SK-N-SH treated with all-trans-retinoic acid at 6 μM for 48 hours (cell line): Measurements from ENCODE around the gene ARF4.

ENCODE experiments used
- ATAC-seq: fragments of 200-7000 bp; cut with Tn5 transposase; 3 replicates; pipeline ENCODE4 v1.9.1; 2020; ENCODE audit warnings: mild to moderate bottlenecking, moderate library complexity
- ARNTL ChIP-seq: fragments of 450-650 bp; formaldehyde crosslinking; IDR thresholded peaks from 2 replicates; pipeline ENCODE4 v1.5.0; 2020; ENCODE audit warnings: low read depth, mild to moderate bottlenecking, moderate library complexity, borderline replicate concordance
- BACH2 ChIP-seq: fragments of 250-450 bp; sonication (Bioruptor Pico); IDR thresholded peaks from 2 replicates; pipeline ENCODE4 v1.9.0; 2021; ENCODE audit warnings: mild to moderate bottlenecking, borderline replicate concordance
- CSDC2 ChIP-seq: fragments of 250-450 bp; sonication (Bioruptor Pico); IDR thresholded peaks from 2 replicates; pipeline ENCODE4 v1.5.0; 2020; ENCODE audit warnings: mild to moderate bottlenecking, moderate library complexity
- ESRRG ChIP-seq: fragments of 250-450 bp; sonication (Bioruptor Pico); IDR thresholded peaks from 2 replicates; pipeline ENCODE4 v1.6.1; 2021; ENCODE audit warnings: mild to moderate bottlenecking
- GLIS3 ChIP-seq: fragments of 250-450 bp; sonication (Bioruptor Pico); IDR thresholded peaks from 2 replicates; pipeline ENCODE4 v1.5.0; 2020; ENCODE audit warnings: mild to moderate bottlenecking, moderate library complexity
- ISL1 ChIP-seq: fragments of 250-450 bp; sonication (Bioruptor Pico); IDR thresholded peaks from 2 replicates; pipeline ENCODE4 v2.1.2; 2022; ENCODE audit warnings: mild to moderate bottlenecking, moderate library complexity
- OSR1 ChIP-seq: fragments of 250-450 bp; sonication (Bioruptor Pico); IDR thresholded peaks from 2 replicates; pipeline ENCODE4 v1.8.0; 2022; ENCODE audit warnings: moderate library complexity, mild to moderate bottlenecking, inconsistent platforms
- PPARA ChIP-seq: fragments of 250-450 bp; sonication (Bioruptor Pico); IDR thresholded peaks from 2 replicates; pipeline ENCODE4 v1.5.0; 2020; ENCODE audit warnings: mild to moderate bottlenecking, borderline replicate concordance
- RARB ChIP-seq: fragments of 250-450 bp; sonication (Bioruptor Pico); IDR thresholded peaks from 2 replicates; pipeline ENCODE4 v1.8.0; 2021; ENCODE audit warnings: mild to moderate bottlenecking, moderate library complexity
- SNAI2 ChIP-seq: fragments of 250-450 bp; sonication (Bioruptor Pico); IDR thresholded peaks from 2 replicates; pipeline ENCODE4 v1.5.0; 2020; ENCODE audit warnings: mild to moderate bottlenecking, moderate library complexity
- TCF4 ChIP-seq: fragments of 250-450 bp; sonication (Bioruptor Pico); IDR thresholded peaks from 2 replicates; pipeline ENCODE4 v1.8.0; 2021; ENCODE audit warnings: mild to moderate bottlenecking, moderate library complexity, borderline replicate concordance
- TOX ChIP-seq: fragments of 250-450 bp; sonication (Bioruptor Pico); IDR thresholded peaks from 2 replicates; pipeline ENCODE4 v1.8.0; 2021; ENCODE audit warnings: mild to moderate bottlenecking, moderate library complexity, borderline replicate concordance
- ZFP3 ChIP-seq: fragments of 250-450 bp; sonication (Bioruptor Pico); IDR thresholded peaks from 2 replicates; pipeline ENCODE4 v1.5.0; 2020; ENCODE audit warnings: mild to moderate bottlenecking, moderate library complexity
- ZFP30 ChIP-seq: fragments of 450-650 bp; formaldehyde crosslinking; IDR thresholded peaks from 2 replicates; pipeline ENCODE4 v1.5.0; 2022; ENCODE audit warnings: mild to moderate bottlenecking, moderate library complexity
- ZNF565 ChIP-seq: fragments of 450-650 bp; formaldehyde crosslinking; conservative IDR thresholded peaks from 2 replicates; pipeline ENCODE4 v1.5.0; 2020; ENCODE audit warnings: low read depth, mild to moderate bottlenecking, moderate library complexity
- ZNF70 ChIP-seq: fragments of 450-650 bp; formaldehyde crosslinking; IDR thresholded peaks from 2 replicates; pipeline ENCODE4 v1.5.0; 2020; ENCODE audit warnings: mild to moderate bottlenecking, moderate library complexity
- ZNF8 ChIP-seq: fragments of 450-650 bp; formaldehyde crosslinking; IDR thresholded peaks from 2 replicates; pipeline ENCODE4 v1.5.0; 2020; ENCODE audit warnings: mild to moderate bottlenecking, moderate library complexity
- TF ChIP-seq, protein P1 (sequence below): fragments of 250-450 bp; sonication (Bioruptor Pico); IDR thresholded peaks from 2 replicates; pipeline ENCODE4 v1.5.1; 2021; ENCODE audit warnings: mild to moderate bottlenecking, moderate library complexity
- TF ChIP-seq, protein P2 (sequence below): fragments of 250-450 bp; sonication (Bioruptor Pico); IDR thresholded peaks from 2 replicates; pipeline ENCODE4 v1.8.0; 2020; ENCODE audit warnings: mild to moderate bottlenecking, moderate library complexity, borderline replicate concordance
- TF ChIP-seq, protein P3 (sequence below): fragments of 250-450 bp; sonication (Bioruptor Pico); IDR thresholded peaks from 2 replicates; pipeline ENCODE4 v1.8.0; 2021; ENCODE audit warnings: low read depth, mild to moderate bottlenecking, moderate library complexity, borderline replicate concordance
- TF ChIP-seq, protein P4 (sequence below): fragments of 250-450 bp; sonication (Bioruptor Pico); IDR thresholded peaks from 2 replicates; pipeline ENCODE4 v1.5.1; 2020; ENCODE audit warnings: low read depth, mild to moderate bottlenecking, moderate library complexity
- TF ChIP-seq, protein P5 (sequence below): fragments of 250-450 bp; sonication (Bioruptor Pico); IDR thresholded peaks from 2 replicates; pipeline ENCODE4 v1.5.0; 2020; ENCODE audit warnings: mild to moderate bottlenecking, moderate library complexity

The ARF4 gene

DNA sequence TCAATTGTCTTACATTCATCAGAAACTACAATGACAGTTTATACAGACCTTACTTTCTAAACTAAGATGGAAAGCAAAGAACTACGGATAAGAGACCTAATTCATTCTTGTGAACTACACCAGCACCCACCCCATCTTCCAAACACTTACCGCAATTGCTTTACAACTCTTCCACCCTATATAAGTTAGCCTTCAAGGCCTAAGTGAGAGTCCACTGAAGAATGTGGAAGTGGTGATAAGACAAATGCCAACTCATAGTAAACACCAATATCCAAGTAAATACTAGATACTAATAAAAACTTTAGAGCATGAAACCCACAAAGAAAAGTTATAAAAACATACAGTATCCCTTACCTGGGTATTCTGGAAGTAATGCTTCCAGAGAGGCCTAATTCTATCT, 13.6 kb downstream of the ARF4 start:
- TF ChIP-seq ZFP3 (CRISPR knock-in tag) (no peak), CSDC2 (CRISPR knock-in tag) (no peak), OSR1 (CRISPR knock-in tag) (no peak), TOX (CRISPR knock-in tag) (no peak)
- TF ChIP-seq, protein P1, sequence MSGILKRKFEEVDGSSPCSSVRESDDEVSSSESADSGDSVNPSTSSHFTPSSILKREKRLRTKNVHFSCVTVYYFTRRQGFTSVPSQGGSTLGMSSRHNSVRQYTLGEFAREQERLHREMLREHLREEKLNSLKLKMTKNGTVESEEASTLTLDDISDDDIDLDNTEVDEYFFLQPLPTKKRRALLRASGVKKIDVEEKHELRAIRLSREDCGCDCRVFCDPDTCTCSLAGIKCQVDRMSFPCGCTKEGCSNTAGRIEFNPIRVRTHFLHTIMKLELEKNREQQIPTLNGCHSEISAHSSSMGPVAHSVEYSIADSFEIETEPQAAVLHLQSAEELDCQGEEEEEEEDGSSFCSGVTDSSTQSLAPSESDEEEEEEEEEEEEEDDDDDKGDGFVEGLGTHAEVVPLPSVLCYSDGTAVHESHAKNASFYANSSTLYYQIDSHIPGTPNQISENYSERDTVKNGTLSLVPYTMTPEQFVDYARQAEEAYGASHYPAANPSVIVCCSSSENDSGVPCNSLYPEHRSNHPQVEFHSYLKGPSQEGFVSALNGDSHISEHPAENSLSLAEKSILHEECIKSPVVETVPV (CRISPR knock-in tag): no peak
- ATAC-seq: no peak

DNA sequence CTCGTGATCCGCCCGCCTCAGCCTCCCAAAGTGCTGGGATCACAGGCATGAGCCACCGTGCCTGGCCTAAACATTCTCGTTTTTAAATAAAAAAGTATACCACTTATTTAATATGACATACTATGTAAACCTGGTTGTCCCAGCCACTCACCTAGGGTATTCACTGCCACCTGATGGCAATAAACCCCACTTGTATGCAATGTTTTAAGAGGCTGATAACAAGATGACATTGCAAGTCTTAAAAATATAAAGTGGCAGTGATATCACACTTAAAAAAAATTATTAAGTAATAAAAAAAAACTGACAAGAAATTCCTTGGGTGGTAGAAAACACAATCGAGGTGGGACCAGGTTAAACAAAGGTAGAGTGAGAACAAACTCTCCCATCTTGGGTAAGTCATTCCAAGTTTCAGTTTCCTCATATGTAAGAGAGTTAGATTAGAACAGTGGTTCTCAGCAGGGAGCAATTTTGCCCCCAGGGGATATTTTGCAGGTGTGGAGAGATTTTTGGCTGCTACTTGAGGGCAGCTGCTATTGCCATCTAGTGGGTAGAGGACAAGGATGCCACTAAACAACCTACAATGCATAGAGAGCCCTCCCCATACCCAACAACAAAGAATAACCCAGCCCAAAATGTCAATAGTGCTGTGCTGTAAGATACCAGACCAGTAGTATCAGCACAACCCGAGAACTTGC, 14.5 kb downstream of the ARF4 start:
- ATAC-seq: no peak; the same call in 2 of the 3 replicates
- no peak for TF ChIP-seq ZNF565 (CRISPR knock-in tag)
- TF ChIP-seq ZFP3 (CRISPR knock-in tag): no peak
- no peak for TF ChIP-seq GLIS3 (CRISPR knock-in tag)
- TF ChIP-seq ARNTL (CRISPR knock-in tag): no peak
- TF ChIP-seq, protein P1 (CRISPR knock-in tag): no peak
- no peak for TF ChIP-seq ZNF70 (CRISPR knock-in tag)
- no peak for TF ChIP-seq ESRRG (CRISPR knock-in tag)
- TF ChIP-seq, protein P2, sequence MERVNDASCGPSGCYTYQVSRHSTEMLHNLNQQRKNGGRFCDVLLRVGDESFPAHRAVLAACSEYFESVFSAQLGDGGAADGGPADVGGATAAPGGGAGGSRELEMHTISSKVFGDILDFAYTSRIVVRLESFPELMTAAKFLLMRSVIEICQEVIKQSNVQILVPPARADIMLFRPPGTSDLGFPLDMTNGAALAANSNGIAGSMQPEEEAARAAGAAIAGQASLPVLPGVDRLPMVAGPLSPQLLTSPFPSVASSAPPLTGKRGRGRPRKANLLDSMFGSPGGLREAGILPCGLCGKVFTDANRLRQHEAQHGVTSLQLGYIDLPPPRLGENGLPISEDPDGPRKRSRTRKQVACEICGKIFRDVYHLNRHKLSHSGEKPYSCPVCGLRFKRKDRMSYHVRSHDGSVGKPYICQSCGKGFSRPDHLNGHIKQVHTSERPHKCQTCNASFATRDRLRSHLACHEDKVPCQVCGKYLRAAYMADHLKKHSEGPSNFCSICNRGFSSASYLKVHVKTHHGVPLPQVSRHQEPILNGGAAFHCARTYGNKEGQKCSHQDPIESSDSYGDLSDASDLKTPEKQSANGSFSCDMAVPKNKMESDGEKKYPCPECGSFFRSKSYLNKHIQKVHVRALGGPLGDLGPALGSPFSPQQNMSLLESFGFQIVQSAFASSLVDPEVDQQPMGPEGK (CRISPR knock-in tag): no peak
- TF ChIP-seq ISL1 (CRISPR knock-in tag): no peak
- TF ChIP-seq CSDC2 (CRISPR knock-in tag): no peak
- no peak for TF ChIP-seq PPARA (CRISPR knock-in tag)
- TF ChIP-seq TOX (CRISPR knock-in tag): no peak
- no peak for TF ChIP-seq SNAI2 (CRISPR knock-in tag)
- TF ChIP-seq BACH2 (CRISPR knock-in tag): no peak
- TF ChIP-seq ZNF8 (CRISPR knock-in tag): no peak
- TF ChIP-seq OSR1 (CRISPR knock-in tag): no peak
- TF ChIP-seq ZFP30 (CRISPR knock-in tag): no peak
- no peak for TF ChIP-seq RARB (CRISPR knock-in tag)

DNA sequence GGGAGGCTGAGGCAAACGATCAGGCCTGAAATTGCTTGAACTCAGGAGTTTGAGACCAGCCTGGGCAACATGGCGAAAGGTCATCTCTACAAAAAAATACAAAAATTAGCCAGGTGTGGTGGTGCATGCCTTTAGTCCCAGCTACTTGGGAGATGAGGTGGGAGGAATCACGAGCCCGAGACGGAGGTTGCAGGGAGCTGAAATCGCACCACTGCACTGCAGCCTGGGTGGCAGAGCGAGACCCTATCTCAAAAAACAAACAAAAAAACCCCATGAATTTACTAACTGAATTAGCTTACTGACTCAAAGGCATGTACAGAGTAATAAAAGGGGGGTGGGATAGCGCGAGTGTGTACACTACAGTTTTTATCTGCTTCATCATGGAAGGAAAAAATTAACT, 19.3 kb downstream of the ARF4 start:
- ATAC-seq: no peak
- TF ChIP-seq, protein P3, sequence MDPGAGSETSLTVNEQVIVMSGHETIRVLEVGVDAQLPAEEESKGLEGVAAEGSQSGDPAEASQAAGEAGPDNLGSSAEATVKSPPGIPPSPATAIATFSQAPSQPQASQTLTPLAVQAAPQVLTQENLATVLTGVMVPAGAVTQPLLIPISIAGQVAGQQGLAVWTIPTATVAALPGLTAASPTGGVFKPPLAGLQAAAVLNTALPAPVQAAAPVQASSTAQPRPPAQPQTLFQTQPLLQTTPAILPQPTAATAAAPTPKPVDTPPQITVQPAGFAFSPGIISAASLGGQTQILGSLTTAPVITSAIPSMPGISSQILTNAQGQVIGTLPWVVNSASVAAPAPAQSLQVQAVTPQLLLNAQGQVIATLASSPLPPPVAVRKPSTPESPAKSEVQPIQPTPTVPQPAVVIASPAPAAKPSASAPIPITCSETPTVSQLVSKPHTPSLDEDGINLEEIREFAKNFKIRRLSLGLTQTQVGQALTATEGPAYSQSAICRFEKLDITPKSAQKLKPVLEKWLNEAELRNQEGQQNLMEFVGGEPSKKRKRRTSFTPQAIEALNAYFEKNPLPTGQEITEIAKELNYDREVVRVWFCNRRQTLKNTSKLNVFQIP (CRISPR knock-in tag): no peak
- no peak for TF ChIP-seq ISL1 (CRISPR knock-in tag)
- TF ChIP-seq GLIS3 (CRISPR knock-in tag): no peak
- no peak for TF ChIP-seq ZFP30 (CRISPR knock-in tag)
- no peak for TF ChIP-seq CSDC2 (CRISPR knock-in tag)
- no peak for TF ChIP-seq ZNF565 (CRISPR knock-in tag)
- TF ChIP-seq ZNF8 (CRISPR knock-in tag): no peak
- no peak for TF ChIP-seq PPARA (CRISPR knock-in tag)
- TF ChIP-seq, protein P4, sequence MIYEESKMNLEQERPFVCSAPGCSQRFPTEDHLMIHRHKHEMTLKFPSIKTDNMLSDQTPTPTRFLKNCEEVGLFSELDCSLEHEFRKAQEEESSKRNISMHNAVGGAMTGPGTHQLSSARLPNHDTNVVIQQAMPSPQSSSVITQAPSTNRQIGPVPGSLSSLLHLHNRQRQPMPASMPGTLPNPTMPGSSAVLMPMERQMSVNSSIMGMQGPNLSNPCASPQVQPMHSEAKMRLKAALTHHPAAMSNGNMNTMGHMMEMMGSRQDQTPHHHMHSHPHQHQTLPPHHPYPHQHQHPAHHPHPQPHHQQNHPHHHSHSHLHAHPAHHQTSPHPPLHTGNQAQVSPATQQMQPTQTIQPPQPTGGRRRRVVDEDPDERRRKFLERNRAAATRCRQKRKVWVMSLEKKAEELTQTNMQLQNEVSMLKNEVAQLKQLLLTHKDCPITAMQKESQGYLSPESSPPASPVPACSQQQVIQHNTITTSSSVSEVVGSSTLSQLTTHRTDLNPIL (CRISPR knock-in tag): no peak
- TF ChIP-seq TCF4 (CRISPR knock-in tag): no peak
- TF ChIP-seq, protein P1 (CRISPR knock-in tag): no peak
- no peak for TF ChIP-seq OSR1 (CRISPR knock-in tag)
- no peak for TF ChIP-seq RARB (CRISPR knock-in tag)
- TF ChIP-seq, protein P5, sequence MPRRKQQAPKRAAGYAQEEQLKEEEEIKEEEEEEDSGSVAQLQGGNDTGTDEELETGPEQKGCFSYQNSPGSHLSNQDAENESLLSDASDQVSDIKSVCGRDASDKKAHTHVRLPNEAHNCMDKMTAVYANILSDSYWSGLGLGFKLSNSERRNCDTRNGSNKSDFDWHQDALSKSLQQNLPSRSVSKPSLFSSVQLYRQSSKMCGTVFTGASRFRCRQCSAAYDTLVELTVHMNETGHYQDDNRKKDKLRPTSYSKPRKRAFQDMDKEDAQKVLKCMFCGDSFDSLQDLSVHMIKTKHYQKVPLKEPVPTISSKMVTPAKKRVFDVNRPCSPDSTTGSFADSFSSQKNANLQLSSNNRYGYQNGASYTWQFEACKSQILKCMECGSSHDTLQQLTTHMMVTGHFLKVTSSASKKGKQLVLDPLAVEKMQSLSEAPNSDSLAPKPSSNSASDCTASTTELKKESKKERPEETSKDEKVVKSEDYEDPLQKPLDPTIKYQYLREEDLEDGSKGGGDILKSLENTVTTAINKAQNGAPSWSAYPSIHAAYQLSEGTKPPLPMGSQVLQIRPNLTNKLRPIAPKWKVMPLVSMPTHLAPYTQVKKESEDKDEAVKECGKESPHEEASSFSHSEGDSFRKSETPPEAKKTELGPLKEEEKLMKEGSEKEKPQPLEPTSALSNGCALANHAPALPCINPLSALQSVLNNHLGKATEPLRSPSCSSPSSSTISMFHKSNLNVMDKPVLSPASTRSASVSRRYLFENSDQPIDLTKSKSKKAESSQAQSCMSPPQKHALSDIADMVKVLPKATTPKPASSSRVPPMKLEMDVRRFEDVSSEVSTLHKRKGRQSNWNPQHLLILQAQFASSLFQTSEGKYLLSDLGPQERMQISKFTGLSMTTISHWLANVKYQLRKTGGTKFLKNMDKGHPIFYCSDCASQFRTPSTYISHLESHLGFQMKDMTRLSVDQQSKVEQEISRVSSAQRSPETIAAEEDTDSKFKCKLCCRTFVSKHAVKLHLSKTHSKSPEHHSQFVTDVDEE (CRISPR knock-in tag): no peak
- no peak for TF ChIP-seq TOX (CRISPR knock-in tag)
- no peak for TF ChIP-seq BACH2 (CRISPR knock-in tag)
- TF ChIP-seq SNAI2 (CRISPR knock-in tag): no peak
